Left ventricle myocardium inferior (tissue), 1 donor: ENCODE measurements around the gene FBXL16. TPM values are rescaled to one million over a fixed set of nuclear protein-coding genes. Genes with fewer than 3 reads are reported as not detected.

Experiments
- DNase-seq: peaks from one replicate; pipeline ENCODE4 v3.0.0-alpha.2; 2020
- H3K27ac ChIP-seq: fragments of 200-600 bp; replicated peaks from 2 replicates; pipeline ENCODE4 v1.8.0; 2021
- H3K27me3 ChIP-seq: fragments of 200-600 bp; 2 replicates; pipeline ENCODE4 v1.8.0; 2021; ENCODE audit warnings: low read depth
- H3K36me3 ChIP-seq: fragments of 200-600 bp; 2 replicates; pipeline ENCODE4 v1.8.0; 2021
- H3K4me1 ChIP-seq: fragments of 200-600 bp; 2 replicates; pipeline ENCODE4 v1.8.0; 2021
- H3K4me3 ChIP-seq: fragments of 200-600 bp; 2 replicates; pipeline ENCODE4 v1.8.0; 2021; ENCODE audit warnings: mild to moderate bottlenecking, moderate library complexity
- H3K9me3 ChIP-seq: fragments of 200-600 bp; replicated peaks from 2 replicates; pipeline ENCODE4 v1.8.0; 2021
- CTCF ChIP-seq: fragments of 200-600 bp; IDR thresholded peaks from 2 replicates; pipeline ENCODE4 v1.8.0; 2021; ENCODE audit warnings: antibody characterized with exemption, mild to moderate bottlenecking, borderline replicate concordance
- intact Hi-C: fragments of 100-400 bp; cut with micrococcal nuclease; formaldehyde crosslinking; loops from one replicate; pipeline ENCODE4 v1.11.0; 2022
- total RNA-seq: library from RNA; stranded (reverse); fragmentation: NEBNext Ultra II Directional; extraction: Animal tissue kit (Norgen Biotek cat#: 25700); gene quantifications from one replicate; pipeline ENCODE4 v1.2.1, GENCODE V29; 2021
- donor health status: DM: no; HTN: yes; CAD: no; lungs with severe emphysema.

Gene FBXL16
- total RNA-seq, 1 donor from 2014 or later = 0.08 TPM

- peaks cover 31% of the 10 kb centered on the region for H3K36me3 ChIP-seq
- no peak for DNase-seq
- no peak overlapping the region for H3K27ac ChIP-seq
- H3K4me3 ChIP-seq = no peak overlapping the region
- H3K27me3 ChIP-seq = peaks cover 19% of the 10 kb centered on the region
- intact Hi-C loops = no loop called here
- no peaks in the 10 kb centered on the region for H3K9me3 ChIP-seq
- no peak for TF ChIP-seq CTCF
- H3K4me1 ChIP-seq = peaks cover 61% of the 10 kb centered on the region
Observed at GRCh38 chr16:677316-678190, 28.0 kb downstream of the FBXL16 start.

- no peak for DNase-seq
- Histone ChIP-seq H3K4me1 (peaks cover 55% of the 10 kb centered on the region), H3K27me3 (peaks cover 19% of the 10 kb centered on the region), H3K4me3 (no peak overlapping the region), H3K27ac (no peak overlapping the region), H3K36me3 (peaks cover 31% of the 10 kb centered on the region), H3K9me3 (no peaks in the 10 kb centered on the region)
- intact Hi-C loops = no loop called here
- no peak for TF ChIP-seq CTCF
Observed at GRCh38 chr16:676913-677312, 28.7 kb downstream of the FBXL16 start.

GRCh38 chr16:676565-676902, 29.1 kb downstream of the FBXL16 start:
- H3K27me3 ChIP-seq = peaks cover 19% of the 10 kb centered on the region
- no peak overlapping the region for H3K27ac ChIP-seq
- DNase-seq = no peak
- H3K9me3 ChIP-seq = no peaks in the 10 kb centered on the region
- TF ChIP-seq CTCF = no peak
- peaks cover 31% of the 10 kb centered on the region for H3K36me3 ChIP-seq
- H3K4me1 ChIP-seq = peaks cover 51% of the 10 kb centered on the region
- intact Hi-C loops = no loop called here
- H3K4me3 ChIP-seq = no peak overlapping the region

- peaks cover 46% of the 10 kb centered on the region for H3K4me1 ChIP-seq
- intact Hi-C loops = no loop called here
- H3K27me3 ChIP-seq = peaks cover 19% of the 10 kb centered on the region
- peak overlapping the region; percentile 61 for H3K4me3 ChIP-seq
- peak overlapping the region; percentile 64 for H3K27ac ChIP-seq
- H3K36me3 ChIP-seq = peaks cover 33% of the 10 kb centered on the region
- no peaks in the 10 kb centered on the region for H3K9me3 ChIP-seq
- DNase-seq = no peak
- no peak for TF ChIP-seq CTCF
Observed at GRCh38 chr16:675884-676564, 29.6 kb downstream of the FBXL16 start.

- Histone ChIP-seq H3K36me3 (peaks cover 41% of the 10 kb centered on the region), H3K4me1 (peaks cover 39% of the 10 kb centered on the region), H3K27me3 (peaks cover 19% of the 10 kb centered on the region), H3K9me3 (no peaks in the 10 kb centered on the region), H3K4me3 (peak within 1 kb of the TSS; percentile 61), H3K27ac (peak within 1 kb of the TSS; percentile 64)
- intact Hi-C loops = no loop called here
- no peak for TF ChIP-seq CTCF
- no peak for DNase-seq
Observed at GRCh38 chr16:674968-675883, 30.4 kb downstream of the FBXL16 start, which contains the start of gene RHBDL1. TSS of gene RHBDL1 (plus strand) at chr16:675671. CDS start at chr16:675791, 120 bp downstream.
